Activated CD8-positive, alpha-beta memory T cell treated with anti-CD3 and anti-CD28 coated beads for 4 hours (primary cell): ENCODE data around the gene PDILT.

Experiments used
- DNase-seq, 2 donors: peaks; one replicate each; pipeline ENCODE4 v3.0.0-alpha.2; 2020; ENCODE audit warnings: low read depth in 2 of 2

The PDILT gene

DNA sequence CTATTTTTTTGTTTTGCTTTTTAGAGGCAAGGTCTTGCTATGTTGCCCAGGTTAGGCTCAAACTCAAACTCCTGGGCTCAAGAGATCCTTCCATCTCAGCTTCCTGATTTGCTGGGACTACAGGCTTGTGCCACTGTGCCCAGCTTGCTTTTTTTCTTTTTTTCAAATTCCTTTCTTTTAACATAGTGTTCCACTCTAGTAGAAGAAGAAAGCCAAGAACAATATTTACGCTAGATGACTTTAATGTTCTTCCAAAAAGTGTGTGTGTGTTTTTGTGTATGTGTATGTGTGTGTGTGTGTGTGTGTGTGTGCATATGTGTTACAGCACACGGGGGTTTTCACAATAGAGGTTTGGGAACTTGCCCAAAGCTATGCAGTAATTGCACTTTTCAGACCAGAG lies 41.3 kb downstream of the PDILT start:
- DNase-seq, result no peak

DNA sequence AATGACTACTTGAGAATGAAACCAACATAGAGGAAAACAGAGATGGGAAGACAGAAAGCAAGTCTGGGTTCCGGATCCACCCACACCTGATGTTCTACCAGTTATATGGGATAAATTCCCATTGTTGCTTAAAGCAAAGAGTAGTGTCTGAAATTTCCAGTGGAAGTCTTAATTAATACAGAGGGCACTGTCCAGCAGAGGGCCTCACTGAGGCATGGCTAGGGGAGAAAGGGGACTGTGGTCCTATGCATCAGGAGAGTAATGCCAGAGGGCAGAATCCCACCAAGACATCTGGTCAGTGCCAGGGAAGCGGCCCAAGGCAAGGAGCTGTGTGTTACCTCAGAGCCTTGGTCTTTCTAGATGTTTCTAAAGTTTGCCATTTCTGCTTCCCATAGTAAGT lies 44.5 kb downstream of the PDILT start:
- no peak for DNase-seq

DNA sequence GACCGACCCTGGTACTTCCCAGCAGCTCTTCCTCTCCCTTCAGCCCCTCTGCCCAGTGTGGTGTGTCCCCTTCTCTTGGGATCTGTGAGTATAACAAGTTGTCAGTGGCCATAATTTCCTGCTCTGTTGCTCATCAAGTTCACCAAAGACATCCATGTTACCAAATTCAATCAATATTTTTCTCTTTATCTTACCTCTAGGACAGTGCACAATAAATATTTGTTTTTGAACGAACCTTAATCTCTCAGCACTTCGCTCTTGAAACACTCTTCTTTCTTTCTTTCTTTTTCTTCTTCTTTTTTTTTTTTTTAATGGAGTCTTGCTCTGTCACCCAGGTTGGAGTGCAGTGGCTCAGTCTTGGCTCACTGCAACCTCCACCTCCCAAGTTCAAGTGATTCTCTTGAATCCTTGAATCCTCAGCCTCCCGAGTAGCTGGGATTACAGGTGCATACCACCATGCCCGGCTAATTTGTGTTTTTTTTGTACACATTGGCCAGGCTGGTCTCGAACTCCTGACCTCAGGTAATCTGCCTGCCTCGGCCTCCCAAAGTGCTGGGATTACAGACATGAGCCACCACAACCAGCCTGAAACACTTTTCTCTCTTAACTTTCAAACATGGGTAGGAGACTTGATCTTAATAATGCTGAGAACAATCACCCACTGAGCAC lies 49.3 kb downstream of the PDILT start:
- no peak for DNase-seq

DNA sequence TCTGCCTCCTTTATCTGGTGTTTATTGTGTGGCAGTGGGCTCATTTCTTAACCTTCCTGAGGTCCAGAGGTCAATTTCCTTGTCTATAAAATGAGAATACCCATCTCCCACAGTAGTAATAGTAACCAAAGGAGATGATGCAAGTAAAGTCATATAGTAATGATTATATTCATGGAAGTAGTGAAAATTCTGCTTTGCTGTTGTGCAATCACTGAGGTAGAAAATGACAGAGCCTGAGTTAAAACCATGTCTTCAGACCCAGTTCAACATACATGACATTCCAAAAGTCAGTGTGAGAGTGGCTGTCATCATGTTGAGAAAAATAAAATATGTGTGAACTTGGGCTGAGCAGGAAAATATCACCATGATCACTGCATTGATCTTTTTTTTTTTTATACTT lies 51.2 kb downstream of the PDILT start:
- no peak for DNase-seq

DNA sequence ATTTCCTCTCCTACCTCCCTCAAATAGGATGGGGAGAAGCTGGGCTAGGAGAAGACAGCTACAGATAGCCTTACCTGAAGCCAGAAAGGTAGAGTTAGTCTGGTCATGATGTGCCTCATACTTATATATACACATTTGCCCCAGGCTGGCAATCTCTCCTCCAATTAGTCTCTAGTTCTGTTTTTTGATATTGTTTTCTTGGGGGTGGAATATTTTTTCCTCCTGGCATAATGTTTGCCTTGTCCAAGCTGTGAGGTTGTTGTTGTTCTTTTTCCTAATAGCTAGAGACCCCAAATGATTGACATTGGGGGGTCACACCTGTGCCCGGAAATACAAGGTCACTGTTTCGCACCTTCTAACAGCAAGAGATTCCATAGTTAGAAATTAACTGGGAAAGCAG lies 51.9 kb downstream of the PDILT start, which contains the start of gene UMOD:
UMOD (minus strand) TSS at position 101 of the 400 bp plus-strand sequence. CDS start 1,978 bp downstream, outside the sequence.
- no peak for DNase-seq

DNA sequence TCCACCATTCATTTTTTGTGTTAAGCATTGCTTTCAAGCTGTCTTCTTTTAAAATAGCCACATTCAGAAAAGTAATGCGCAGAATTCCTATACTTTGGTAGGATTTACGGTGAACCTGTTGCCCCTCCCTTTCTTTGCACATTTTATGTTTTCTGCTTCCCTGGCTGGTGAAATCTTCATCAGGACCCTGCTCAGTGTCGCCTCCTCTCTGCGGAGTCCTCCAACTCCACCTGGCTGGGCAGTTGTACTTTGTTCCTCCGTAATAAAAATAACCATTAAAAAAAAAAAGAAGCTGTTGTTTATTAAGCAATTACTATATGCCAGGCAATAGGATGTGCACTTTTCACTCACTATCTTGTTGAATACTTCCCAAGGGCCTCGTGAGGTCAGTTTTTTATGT lies 54.9 kb downstream of the PDILT start:
- no peak for DNase-seq

DNA sequence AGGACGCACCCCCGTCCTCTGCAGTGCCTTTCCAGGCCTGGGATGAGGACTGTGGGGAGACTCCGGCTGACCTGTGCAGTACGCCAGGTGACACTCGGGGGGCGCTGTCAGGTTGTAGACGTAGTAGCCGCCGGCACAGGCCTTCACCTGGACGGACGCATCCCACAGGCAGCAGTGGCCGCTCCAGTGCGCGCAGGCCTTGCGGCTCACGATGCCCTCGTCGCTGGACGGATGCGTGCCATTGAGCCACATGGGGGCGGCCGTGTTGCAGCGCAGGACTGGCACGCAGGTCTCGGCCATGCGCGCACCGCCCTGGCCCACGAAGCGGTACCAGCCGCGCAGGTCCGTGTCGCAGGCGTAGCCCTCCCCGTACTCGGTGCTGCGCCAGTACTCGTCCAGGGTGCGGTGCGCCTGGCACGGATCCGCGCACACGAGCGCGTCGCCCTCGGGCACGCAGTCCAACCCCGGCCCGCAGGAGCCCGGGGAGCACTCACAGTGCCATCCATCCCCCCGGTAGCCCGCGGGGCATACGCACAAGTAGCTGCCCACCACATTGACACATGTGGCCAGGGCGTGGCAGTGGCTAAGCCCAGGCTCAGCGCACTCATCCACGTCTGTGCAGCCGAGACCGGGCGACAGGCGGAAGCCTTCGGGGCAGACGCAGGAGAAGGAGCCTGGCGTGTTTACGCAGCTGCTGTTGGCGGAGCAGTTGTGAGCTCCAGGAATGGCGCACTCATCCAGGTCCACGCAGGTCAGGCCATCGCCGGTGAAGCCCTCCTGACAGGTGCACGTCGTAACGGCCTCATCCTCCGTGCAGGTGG lies 56.0 kb downstream of the PDILT start:
- DNase-seq, result no peak

DNA sequence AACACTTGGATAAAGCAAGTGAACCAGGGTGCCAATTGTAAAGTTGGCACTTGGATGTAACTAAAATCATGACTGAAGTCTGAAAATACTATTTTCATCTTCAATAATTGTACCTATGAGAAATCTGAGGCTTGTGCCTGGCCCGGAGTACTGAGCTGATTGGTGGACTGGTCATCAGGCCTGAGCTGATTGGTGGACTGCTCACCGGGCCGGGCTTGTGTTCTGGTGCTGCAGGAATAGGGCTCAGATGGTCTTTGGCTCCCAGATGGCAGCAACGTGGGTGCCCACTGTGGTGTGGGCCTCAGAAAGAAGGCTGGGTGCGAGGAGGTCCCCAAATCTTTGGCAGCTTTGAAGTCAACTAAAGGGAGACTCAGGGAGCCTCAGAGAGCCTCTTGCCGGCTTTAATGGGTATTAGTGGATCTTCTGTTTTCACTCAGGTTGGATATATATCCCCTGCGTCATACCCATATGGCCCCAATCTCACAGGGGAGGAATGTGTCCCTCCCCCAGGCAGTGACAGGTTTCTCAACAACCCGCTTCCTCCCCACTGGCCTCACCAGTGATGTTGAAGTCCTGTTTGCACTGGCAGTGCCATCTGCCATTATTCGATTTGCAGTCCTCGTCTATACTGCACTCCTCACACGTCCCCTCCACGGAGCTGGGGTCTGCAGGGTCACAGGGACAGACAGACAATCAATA lies 56.7 kb downstream of the PDILT start:
- no peak for DNase-seq

DNA sequence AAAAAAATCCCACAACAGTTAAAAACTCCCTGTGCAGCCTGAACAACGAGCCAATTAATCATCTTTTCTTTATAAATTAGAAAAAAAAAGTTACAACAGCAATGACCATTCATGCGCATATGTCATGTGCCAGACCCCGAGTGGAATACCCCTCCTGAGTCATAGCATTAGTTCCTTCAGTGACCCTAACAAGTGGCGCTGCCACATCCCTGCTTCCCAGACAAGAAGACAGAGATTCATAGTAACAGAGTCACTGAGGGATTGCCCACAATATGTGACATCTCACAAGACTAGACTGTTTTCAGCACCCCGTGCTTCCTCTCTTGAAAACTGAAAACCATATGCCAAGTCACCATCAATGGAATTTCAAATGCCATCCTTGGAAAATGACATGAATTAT lies 59.9 kb downstream of the PDILT start:
- DNase-seq, result no peak

DNA sequence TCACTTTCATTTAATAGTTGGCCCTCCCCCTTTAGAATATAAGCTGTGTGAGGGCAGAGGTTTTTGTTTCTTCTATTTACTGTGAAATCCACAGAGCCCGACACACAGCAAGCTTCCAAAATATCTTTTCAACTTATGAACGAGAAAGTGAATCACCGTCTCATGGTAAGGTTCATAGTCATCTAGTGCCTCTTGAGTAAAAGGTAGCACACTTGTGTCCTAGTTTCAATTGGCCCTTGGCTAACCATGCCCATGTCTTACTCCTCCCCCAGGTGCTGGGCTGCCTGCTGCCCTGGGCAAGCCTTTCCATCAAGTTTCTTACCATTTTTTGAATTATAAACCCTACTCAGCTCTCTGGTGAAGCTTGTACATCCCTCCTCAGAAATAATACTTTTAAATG lies 64.8 kb downstream of the PDILT start:
- no peak for DNase-seq

DNA sequence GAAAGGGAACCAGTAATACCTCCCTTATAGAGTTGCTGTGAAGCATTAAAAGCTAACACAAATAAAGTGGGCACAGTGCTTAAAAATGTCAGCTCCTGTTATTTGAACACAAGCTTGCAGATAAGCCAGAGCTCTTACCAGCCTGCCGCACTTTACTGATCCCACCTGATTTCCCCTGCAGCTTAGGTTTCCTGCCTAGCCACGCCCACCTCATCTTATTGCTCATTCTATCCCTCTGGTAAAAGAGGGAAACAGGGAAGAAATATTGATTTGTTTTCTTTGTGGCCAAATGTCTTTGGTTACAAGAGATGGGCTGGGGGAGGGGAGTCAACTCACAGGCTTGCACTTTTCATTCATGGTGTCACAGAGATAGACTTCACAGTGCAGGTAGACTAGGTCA lies 67.6 kb downstream of the PDILT start:
- no peak for DNase-seq

DNA sequence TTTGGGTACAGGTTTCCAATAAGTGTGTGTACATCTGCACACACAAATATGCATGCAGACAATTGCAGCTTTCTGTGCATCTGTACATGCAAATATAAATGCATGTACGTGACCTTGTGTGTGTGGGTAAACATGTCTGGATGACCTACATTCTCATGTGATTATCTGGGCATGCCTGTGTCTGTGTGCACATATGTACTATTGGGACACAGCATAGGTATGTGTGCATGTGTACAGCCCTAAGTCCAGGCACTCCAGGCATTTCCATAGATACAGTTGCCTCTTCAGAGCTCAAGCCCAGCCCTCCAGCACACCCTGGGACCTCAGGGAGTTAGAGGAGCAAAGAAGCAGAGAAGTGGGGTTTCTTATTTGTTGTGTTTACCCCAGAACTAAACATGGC lies 70.1 kb downstream of the PDILT start:
- no peak for DNase-seq

DNA sequence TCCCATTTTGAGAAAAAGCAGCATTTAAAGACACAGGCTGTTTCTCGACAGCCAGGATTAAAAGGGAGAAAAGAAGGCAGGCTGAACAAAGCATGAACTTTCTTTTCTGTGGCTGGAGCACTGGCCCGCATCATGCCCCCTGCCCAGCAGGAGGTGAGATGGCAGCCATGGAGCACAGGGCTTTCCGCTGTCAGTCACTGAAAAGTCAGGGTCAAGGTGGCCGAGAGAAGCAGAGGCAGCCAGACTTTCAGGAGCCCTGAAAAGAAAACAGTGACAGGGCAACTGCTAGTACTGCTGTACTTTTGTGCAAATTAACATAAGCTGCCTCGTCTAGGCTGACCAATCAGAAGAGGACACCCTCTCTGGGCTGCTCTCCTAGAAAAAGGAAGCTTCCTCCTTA lies 71.4 kb downstream of the PDILT start:
- DNase-seq, result no peak

DNA sequence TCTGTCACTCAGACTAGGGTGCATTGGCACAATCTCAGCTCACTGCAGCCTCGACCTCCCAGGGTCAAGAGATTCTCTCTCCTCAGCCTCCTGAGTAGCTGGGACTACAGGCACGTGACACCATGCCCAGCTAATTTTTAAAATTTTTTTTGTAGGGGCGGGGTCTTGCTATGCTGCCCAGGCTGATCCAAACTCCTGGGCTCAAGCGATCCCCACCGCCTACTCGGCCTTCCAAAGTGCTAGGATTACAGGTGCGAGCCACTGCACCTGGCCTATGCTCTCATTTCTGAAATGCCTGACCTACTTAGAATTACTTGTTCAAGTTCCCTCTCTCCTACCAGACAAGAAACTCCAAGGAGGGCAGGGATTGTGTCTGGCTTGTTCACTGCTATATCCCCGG lies 72.1 kb downstream of the PDILT start:
- DNase-seq, result no peak

DNA sequence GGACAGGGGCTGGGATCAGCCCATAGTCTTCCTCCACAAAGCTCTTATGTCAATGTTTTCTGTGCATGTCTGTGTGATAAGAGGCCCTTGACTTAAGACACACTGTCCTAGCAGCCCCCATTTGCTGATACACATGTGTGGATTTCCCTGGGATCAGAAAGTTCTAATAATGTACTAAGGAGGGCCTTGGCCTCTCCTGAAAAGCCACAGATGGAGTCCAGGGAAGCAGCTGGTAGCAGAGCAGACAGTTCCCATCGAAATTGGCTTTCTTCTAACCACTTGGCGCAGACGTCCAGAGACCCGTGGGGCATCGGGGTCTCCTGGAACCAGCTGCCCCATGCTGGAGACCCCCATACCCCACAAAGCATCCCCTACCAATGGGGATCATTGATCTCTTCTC lies 72.9 kb downstream of the PDILT start:
- no peak for DNase-seq

DNA sequence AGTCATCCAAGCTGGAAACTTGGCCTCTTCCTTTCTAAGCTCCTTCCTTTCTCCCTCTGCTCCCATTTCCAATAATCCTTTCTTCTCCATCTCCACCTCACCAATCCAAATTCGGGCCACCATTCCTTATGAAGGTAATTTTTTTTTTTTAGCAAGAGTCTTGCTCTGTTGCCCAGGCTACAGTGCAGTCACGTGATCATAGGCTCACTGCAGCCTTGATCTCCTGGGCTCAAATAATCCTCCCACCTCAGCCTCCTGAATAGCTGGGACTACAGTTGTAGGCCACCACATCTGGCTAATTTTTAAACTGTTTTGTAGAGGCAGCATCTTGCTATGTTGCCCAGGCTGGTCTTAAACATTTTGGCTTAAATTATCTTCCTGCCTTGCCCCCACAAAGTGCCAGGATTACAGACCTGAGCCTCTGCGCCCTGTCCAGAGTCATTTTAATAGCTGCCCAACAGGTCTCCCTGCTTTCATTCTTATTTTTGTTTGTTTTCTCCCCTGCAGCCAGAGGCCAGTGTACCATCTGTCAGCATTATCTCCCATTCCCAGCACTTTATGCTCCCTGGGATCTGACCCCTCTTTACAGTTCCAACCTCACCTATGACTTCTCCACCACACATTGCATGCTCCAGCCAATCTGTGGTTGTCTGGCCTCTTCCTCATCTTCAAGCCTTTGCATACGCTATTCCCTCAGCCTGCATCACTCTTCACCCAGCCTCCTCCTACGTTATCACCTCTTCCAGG lies 75.0 kb downstream of the PDILT start:
- no peak for DNase-seq

DNA sequence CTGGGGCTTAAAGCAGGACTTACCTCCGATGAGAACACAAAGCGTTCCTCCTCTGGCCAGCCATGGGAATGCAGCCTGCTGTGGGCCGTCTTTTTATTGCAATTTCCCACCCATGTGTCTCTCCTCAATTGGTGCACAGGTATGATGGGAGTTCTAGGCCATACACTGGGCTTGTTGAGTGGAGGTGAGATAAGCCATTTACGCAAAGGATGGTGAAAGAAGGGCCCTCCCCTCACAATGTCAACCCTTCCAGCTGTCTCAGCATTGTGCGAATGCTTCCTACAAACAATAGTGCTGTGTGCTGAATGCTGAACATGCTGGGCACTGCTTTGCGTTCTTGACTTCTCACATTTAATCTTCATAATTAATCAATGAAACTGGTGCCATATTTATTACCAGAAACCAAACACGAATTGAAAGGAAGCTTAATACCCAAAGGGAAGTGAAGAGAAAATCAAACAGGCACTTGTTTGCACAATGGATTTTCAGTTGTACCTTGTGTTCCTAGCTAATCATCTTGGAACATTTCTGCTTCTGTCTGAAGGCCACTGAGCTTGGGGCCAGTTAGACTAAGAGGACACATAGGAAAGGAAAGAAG lies 77.0 kb downstream of the PDILT start, which contains the start of gene GP2:
GP2 (minus strand) TSS at position 70 of the 598 bp plus-strand sequence. CDS start 1,082 bp downstream, outside the sequence.
- DNase-seq, result no peak

DNA sequence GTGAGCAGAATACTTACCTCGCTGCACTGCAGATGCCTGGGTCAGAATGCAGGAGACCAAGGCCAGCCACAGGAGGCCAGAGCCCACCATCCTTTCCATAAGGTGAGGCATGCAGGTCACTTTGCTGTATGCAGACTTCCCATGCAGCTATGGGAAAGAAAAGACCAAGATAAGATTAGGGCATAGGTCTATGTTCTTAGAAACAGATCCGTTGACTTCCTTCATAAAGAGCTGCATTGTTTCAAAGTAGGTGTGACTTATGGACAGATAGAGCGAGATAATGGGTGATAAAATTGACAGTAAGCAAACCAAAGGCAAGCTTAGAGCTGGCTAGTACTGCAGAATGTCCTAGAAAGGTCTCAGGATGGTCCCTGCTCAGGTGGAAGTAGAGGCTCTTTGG lies 78.2 kb downstream of the PDILT start:
- DNase-seq, result no peak

DNA sequence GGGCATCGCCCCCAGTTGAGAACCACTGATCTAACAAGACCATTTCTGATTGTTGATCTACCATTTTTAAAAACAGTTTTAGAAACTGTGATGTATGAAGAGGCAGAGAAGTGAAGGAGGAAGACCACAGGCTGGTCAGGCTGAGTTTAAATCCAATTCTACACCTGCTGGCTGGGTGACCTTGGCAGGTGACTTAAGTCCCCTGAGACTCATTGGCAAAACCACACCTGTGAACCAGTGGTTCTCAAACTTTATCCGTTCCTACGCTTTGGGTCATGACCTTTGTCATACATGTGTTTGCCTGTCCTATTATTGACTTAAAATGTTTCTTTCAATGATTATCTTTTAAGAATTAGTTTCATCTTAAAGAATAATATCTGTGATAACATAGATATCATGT lies 79.5 kb downstream of the PDILT start:
- no peak for DNase-seq

DNA sequence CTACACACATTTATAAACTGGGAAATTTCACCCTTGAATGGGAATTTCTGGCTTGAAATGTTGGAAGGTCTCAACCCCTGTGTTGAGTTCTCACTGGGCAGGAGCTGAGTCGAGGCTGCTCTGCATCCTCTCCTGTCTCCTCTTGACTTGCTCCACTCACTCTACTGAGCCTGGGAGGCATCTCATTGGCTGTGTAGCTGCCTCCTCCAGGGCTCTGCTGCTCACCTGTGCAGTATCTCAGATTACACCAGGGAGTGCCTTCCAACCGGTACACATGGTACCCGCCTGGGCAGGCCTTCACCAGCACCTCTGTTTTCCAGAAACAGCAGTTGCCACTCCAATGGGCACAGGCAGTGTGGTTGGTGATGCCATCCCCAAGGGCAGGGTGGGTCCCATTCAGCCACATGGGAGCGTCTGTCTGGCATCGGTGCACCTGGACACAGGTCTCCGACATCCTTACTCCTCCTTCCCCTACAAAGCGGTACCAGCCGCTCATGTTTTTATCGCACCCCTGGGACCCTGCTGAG lies 80.9 kb downstream of the PDILT start:
- DNase-seq, result no peak

DNA sequence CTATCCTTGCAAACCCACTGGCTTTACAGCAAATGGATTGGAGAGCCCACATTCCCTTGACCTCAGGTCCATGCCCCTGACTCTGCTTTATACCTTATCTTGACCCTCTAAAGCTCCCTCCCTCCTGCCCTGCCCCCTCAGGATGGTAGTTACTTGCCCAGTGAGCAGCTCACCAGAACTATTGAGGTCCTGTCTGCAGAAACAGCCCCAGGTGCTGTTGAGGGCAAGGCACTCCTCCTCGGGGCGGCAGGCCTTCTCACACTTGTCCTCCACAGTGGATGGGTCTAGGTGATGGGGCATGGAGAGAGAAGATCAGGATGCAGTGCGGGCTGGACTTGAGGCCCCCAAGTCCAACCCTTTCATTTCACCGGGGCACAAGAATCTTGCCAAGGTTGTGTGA lies 81.8 kb downstream of the PDILT start:
- no peak for DNase-seq
